Activated T-cell treated with anti-CD3 and anti-CD28 coated beads for 1 hour (primary cell): Measurements from ENCODE around the gene PRKCB.
A peak's percentile ranks its signal among the peaks of the same experiment; 100 is the strongest.

ENCODE experiments used
- DNase-seq: peaks from one replicate; pipeline ENCODE4 v3.0.0-alpha.2; 2020; ENCODE audit warnings: low read depth

PRKCB gene

GRCh38 chr16:24246911-24247607 lies 411.3 kb downstream of the PRKCB start:
- DNase-seq = no peak

- peak; percentile 7 for DNase-seq
These were observed 417.4 kb downstream of the PRKCB start for GRCh38 chr16:24253192-24253591.

DNA sequence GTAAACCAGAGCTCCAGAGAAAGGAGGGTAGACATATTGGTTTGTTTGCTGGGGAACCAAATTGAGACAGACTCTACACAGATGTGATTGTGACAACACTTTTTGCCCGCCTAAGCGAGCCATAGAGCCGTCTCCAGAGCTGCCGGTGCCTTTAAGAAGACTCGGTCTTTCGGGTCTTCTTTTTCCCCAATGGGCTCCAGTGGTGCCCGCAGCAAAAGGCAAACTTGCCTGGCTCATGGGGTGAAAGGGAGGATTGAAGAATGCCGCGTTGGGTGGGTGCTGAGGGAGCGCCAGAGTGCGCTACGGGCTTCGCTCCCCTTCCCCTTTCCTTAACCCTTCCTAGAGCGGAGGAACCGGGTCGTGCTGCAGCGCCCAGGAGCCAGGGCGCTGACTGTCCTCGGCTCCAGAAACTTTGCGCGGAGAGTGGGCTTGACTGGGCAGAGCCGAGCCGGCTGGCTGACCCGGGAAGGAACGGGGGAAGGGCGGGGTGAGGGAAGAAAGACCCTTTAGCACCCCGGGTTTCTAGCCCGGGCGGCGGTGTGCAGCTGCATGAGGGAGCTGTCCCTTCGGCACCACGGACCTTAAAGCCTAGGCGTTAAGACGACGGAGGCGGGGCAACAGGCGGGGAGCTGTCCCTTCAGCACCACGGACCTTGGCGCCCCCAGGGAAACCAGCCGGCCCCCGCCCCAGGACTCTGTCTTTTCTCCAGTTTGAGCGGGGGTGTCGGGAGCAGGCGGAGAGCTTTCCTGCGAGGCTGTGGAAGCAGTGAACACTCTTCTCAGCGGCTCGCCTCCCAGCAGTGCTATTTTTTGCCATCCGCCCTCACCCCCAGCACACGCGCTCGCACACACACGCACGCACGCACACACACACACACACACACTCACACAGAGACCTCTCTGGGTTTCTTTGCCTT lies 419.9 kb downstream of the PRKCB start, which contains the start of gene CACNG3:
TSS of gene CACNG3 (plus strand) at position 880 of the 916 bp plus-strand sequence. CDS start 420 bp downstream, outside the sequence.
- peak; percentile 12 for DNase-seq

GRCh38 chr16:24257958-24258357 lies 422.2 kb downstream of the PRKCB start:
- no peak for DNase-seq

DNA sequence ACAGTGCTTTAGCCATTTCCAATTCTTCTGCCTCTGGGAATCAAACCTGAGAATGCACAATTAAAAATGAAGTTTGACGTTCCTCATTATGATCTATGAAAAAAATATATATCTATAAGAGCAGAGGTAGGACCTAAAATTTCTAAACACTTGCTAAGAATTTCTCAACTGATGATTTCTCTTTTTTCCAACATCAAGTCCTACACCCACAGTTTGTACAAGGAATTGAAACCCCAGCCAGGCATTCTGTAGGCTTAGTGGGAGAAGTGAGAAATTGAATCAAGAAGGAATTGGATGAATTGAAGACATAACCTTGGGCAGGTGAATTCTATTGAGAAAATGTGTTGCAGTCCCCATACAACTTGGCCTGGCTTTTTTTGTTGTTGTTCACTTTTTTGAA lies 423.0 kb downstream of the PRKCB start:
- DNase-seq = no peak

DNA sequence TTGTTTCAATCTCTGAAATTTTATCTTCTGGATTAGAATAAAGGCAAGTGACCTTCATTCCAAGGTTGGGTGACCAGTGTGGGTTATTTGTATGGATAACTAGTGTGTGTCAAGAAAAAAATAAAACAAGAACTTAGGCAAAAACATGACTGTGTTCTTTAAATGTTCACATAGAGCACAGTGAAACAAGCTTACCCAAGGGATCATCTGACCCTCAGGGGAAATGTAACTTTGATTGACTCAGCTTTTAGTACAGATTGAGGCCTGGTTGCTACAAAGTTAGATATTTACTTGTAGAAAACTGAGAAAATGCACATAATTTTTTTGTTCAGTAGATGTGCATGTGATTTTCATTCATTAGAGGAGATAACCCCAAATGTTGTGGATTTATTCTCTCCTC lies 427.0 kb downstream of the PRKCB start:
- no peak for DNase-seq
